Esophagus squamous epithelium (tissue), 5 donors: Measurements from ENCODE around the gene DAB1. TPM values are rescaled to one million over a fixed set of nuclear protein-coding genes. Genes with fewer than 3 reads are reported as not detected.

ENCODE experiments used
- DNase-seq: peaks from one replicate; lab custom pipeline; 2025; lab: John Stamatoyannopoulos, UW
- H3K27ac ChIP-seq, 4 donors: fragments of 200-600 bp; sonication (generic); one replicate each; pipeline ENCODE4 v1.5.1; 2016 to 2019; ENCODE audit warnings: mild to moderate bottlenecking in 1 of 4
- H3K27me3 ChIP-seq, 4 donors: fragments of 200-600 bp; sonication (generic); 1 replicate in 3 of 4; 2 replicates in 1 of 4; pipeline versions ENCODE4 v1.5.1 to v1.6.0; 2017 to 2021; ENCODE audit warnings: antibody characterized with exemption in 1 of 4
- H3K36me3 ChIP-seq, 3 donors: fragments of 200-600 bp; sonication (generic); one replicate each; pipeline ENCODE4 v1.5.1; 2016 to 2019
- H3K4me1 ChIP-seq, 3 donors: fragments of 200-600 bp; sonication (generic); one replicate each; pipeline ENCODE4 v1.5.1; 2017 to 2019
- H3K4me3 ChIP-seq, 4 donors: fragments of 200-600 bp; sonication (generic); 1 replicate in 3 of 4; 2 replicates in 1 of 4; pipeline ENCODE4 v1.5.1; 2016 to 2019; ENCODE audit warnings: mild to moderate bottlenecking in 2 of 4, moderate library complexity in 1 of 4
- H3K9me3 ChIP-seq, 3 donors: fragments of 200-600 bp; sonication (generic); one replicate each; pipeline ENCODE4 v1.5.1; 2016 to 2019
- CTCF ChIP-seq, 6 experiments: fragments of 450-650 bp in 4 of 6; fragments of 200-600 bp in 2 of 6; sonication (generic) in 2 of 6; IDR thresholded peaks; one replicate each; pipeline ENCODE4 v1.5.1; 2016 to 2019; ENCODE audit warnings: antibody characterized with exemption in 6 of 6, mild to moderate bottlenecking in 4 of 6, moderate library complexity in 4 of 6
- POLR2A ChIP-seq, 4 donors: fragments of 450-650 bp; IDR thresholded peaks; one replicate each; pipeline ENCODE4 v1.6.1; 2017; ENCODE audit warnings: antibody characterized with exemption in 4 of 4, mild to moderate bottlenecking in 4 of 4, moderate library complexity in 3 of 4
- WGBS, 2 donors: methylation state at CpG; one replicate each; pipeline ENCODE4 v1.1.5; 2018; 5-methylcytosine and 5-hydroxymethylcytosine counted together
- intact Hi-C: fragments of 100-400 bp; cut with DNase I; formaldehyde crosslinking; loops from one replicate; pipeline ENCODE4 v1.15.0; 2022
- total RNA-seq, 4 donors: library from RNA; depleted of rRNA; stranded (reverse); fragments of >200 nt; gene quantifications; one replicate each; pipeline ENCODE4 v1.1.0, GENCODE V29; 2016
- donor health status: DM: yes; HTN: yes; CAD: no.

DAB1 gene
- total RNA-seq, 4 donors from 2014 or later, result under 0.01 TPM; not detected in 3

- WGBS, 2 donors, result 54 to 56% methylated on average over 2 of the region's 2 CpGs
- TF ChIP-seq CTCF (IDR thresholded peaks at IDR 0.05), result no peak
- no peak for TF ChIP-seq POLR2A (IDR thresholded peaks at IDR 0.05)
- intact Hi-C loops, result no loop called here
Measured at GRCh38 chr1:56958526-56958925, 465.3 kb downstream of the DAB1 start.

GRCh38 chr1:56957931-56958330 is 465.9 kb downstream of the DAB1 start:
- intact Hi-C loops, result no loop called here
- no peaks in the 10 kb centered on the region for H3K27me3 ChIP-seq
- WGBS, 2 donors, result 35 to 47% methylated on average over 2 to 3 of the region's 3 CpGs

More at GRCh38 chr1:56958526-56958925, 465.3 kb downstream of the DAB1 start:
- no peaks in the 10 kb centered on the region for H3K36me3 ChIP-seq
- no peaks in the 10 kb centered on the region for H3K9me3 ChIP-seq
- DNase-seq, result no peak
- no peaks in the 10 kb centered on the region for H3K27me3 ChIP-seq
- no peaks in the 10 kb centered on the region for H3K4me1 ChIP-seq
- no peak overlapping the region for H3K27ac ChIP-seq
- H3K4me3 ChIP-seq, result no peak overlapping the region

GRCh38 chr1:56954664-56955063 is 469.2 kb downstream of the DAB1 start:
- TF ChIP-seq CTCF (IDR thresholded peaks at IDR 0.05), result no peak
- no peak for TF ChIP-seq POLR2A (IDR thresholded peaks at IDR 0.05)
- Histone ChIP-seq H3K27me3 (no peaks in the 10 kb centered on the region), H3K36me3 (no peaks in the 10 kb centered on the region), H3K9me3 (no peaks in the 10 kb centered on the region), H3K4me1 (no peaks in the 10 kb centered on the region), H3K4me3 (no peak overlapping the region), H3K27ac (no peak overlapping the region)
- intact Hi-C loops, result no loop called here
- DNase-seq, result no peak
- WGBS, 2 donors, result 64% methylated on average over 1 of the region's 1 CpG

More at GRCh38 chr1:56957931-56958330, 465.9 kb downstream of the DAB1 start:
- Histone ChIP-seq H3K36me3 (no peaks in the 10 kb centered on the region), H3K27ac (no peak overlapping the region), H3K9me3 (no peaks in the 10 kb centered on the region), H3K4me1 (no peaks in the 10 kb centered on the region), H3K4me3 (no peak overlapping the region)
- TF ChIP-seq CTCF (IDR thresholded peaks at IDR 0.05) (no peak), POLR2A (IDR thresholded peaks at IDR 0.05) (no peak)
- no peak for DNase-seq

- intact Hi-C loops, result no loop called here
- Histone ChIP-seq H3K4me3 (no peak overlapping the region), H3K36me3 (no peaks in the 10 kb centered on the region), H3K9me3 (no peaks in the 10 kb centered on the region), H3K27ac (no peak overlapping the region), H3K4me1 (no peaks in the 10 kb centered on the region), H3K27me3 (no peaks in the 10 kb centered on the region)
- WGBS, 2 donors, result 56 to 63% methylated on average over 5 of the region's 5 CpGs
- TF ChIP-seq POLR2A (IDR thresholded peaks at IDR 0.05) (no peak), CTCF (IDR thresholded peaks at IDR 0.05) (no peak)
- no peak for DNase-seq
Measured at GRCh38 chr1:56953386-56953785, 470.5 kb downstream of the DAB1 start.

- no peaks in the 10 kb centered on the region for H3K9me3 ChIP-seq
- no peaks in the 10 kb centered on the region for H3K36me3 ChIP-seq
- DNase-seq, result no peak
- H3K4me3 ChIP-seq, result no peak overlapping the region
- WGBS, 2 donors, result 78 to 86% methylated on average over 4 to 8 of the region's 8 CpGs
- no peak overlapping the region for H3K27ac ChIP-seq
- intact Hi-C loops, result no loop called here
- TF ChIP-seq POLR2A (IDR thresholded peaks at IDR 0.05) (no peak), CTCF (IDR thresholded peaks at IDR 0.05) (no peak)
- no peaks in the 10 kb centered on the region for H3K27me3 ChIP-seq
- no peaks in the 10 kb centered on the region for H3K4me1 ChIP-seq
Measured at GRCh38 chr1:56952501-56952900, 471.4 kb downstream of the DAB1 start.
